ENCODE results near the gene FN3KRP. TPM values are rescaled to one million over a fixed set of nuclear protein-coding genes. Genes with fewer than 3 reads are reported as not detected.

FN3KRP gene
- polyA plus RNA-seq, 1 donor = 39.3 TPM

DNA sequence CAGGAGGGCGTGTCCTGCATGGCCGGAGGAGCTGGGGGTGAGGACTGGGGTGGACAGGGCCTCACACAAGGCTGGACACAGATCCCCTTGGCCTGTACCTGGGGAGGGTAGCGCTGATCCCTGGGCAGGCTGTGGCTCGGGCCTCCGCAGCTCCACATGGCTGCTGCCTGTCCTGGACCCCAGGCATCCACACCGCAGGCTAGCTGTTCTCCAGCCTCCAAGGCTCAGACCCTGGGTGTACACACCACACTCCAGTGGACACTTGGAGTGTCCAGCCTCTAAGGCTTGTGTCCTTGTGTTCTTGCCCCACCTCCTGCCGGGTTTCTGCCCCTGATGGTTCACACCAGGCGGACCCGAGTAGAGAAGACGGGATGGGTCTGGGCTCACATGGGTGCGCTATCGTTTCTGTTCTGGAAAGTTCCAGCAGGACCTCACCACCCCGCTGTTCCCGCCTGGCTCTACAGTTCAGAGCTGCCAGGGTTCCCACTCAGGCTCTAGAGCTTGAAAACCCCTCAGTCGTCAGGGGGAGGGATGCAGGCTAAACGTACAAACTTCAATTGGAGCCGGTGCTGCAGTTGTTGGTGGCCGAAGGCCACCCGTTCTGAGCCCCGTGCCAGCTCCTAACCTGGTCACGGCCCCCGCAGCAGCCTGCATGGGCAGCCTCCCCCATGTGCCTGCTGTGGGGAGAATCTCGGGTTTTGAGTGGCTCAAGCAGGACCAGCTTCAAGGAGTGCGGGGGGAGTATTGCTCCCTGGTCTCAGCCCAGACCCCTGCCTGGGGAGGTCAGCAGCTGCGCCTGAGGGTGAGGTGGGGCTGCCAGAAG, 6.6 kb upstream of the FN3KRP start:
- DNase-seq = no peak

DNA sequence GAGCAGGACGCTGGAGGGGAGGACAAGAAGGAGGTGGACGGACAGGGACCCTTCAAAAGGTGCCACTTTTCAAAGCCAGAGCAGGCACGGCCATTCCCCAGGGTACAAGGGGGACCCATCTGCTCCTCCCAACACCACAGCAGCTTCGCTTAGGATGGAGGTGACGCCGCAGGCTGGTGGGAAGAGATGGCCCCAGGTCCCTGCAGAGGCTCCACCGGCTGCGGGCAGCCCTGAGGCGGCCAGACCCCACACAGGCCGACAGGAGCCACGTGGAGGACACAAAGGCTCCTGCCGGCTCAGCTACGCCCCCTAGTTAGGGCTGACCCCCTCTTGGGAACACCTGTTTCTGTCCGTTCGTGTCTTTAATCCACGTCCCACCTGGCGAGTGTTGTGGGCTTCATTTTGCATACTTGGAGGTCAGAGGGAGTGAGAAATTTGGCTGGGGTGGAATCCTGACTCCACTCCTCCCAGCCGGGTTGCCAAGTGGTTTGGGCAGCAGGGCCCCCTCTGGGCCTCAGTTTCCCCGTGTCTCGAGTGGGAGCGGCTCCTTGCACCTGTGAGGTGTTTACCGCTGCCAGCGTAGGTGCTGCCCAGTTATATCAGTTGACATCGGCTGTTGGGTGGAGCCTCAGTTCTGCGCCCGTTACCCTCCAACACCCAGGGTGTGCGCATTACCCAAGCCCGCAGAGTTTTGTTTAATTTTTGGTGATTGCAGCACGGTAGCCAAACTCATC, 5.8 kb upstream of the FN3KRP start:
- no peak for DNase-seq

DNA sequence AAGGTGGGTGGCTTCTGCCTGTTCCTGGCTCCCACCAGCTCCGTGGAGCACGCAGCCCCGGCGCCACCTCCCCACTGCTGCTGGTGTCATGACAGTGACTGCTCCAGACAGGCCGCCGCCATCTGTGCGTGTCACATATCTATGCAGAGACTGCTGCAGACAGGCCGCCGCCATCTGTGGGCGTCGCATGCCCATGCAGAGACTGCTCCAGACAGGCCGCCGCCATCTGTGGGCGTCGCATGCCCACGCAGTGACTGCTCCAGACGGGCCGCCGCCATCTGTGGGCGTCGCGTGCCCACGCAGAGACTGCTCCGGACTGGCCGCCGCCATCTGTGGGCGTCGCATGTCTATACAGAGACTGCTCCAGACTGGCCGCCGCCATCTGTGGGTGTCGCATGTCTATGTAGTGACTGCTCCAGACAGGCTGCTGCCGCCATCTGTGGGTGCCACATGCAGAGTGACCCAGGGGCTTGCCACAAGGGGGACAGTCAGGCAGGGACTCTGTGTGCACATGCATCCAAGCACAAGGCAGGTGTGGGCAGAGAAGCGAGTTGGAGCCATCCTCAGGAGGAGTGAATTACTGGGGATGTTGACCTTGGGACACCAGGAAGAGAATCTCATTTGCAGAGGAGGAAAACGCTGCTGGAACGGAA, 3.3 kb upstream of the FN3KRP start:
- no peak for DNase-seq

DNA sequence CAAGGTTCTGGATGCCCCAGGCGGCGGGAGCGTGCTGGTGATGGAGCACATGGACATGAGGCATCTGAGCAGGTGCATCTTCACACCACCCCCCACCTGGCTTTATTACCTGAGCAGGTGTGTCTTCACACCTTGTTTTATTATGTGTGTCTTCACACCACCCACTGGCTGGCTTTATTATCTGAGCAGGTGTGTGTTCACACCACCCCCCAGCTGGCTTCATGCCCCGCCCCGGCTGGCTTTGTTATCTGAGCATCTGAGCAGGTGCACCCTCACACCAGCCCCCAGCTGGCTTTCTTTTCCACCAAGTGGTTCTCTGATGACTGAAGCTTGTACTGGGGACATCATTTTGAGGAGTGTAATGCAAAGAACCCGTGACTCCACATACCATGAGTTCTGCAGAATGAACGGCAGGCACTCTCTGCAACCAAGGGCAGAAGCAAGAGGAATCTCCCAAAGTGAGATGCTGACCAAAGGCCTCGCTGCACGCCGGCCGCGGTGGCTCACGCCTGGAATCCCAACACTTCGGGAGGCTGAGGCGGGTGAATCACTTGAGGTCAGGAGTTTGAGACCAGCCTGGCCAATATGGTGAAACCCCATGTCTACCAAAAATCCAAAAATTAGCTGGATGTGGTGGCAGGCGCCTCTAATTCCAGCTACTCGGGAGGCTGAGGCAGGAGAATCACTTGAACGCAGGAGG, 2.6 kb downstream of the FN3KRP start:
- DNase-seq = no peak

DNA sequence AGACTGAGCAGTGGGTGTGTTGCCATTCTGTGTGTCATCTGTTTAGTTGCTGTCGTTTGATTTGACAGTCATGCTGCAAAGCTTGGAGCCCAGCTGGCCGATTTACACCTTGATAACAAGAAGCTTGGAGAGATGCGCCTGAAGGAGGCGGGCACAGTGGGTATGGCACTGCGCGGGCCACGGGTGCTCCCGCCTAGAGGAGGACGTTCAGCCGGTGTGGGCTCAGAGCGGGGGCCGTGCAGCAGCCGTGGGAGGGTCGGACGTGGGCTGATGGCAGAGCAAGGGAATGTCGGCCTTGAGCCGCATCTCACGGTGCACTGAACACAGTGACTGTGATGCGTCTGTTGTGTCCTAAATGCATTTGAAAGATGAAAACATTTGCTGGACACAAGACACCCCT, 3.7 kb downstream of the FN3KRP start:
- DNase-seq = no peak

- DNase-seq = no peak
Measured at GRCh38 chr17:82722341-82723013, 6.0 kb downstream of the FN3KRP start.

DNA sequence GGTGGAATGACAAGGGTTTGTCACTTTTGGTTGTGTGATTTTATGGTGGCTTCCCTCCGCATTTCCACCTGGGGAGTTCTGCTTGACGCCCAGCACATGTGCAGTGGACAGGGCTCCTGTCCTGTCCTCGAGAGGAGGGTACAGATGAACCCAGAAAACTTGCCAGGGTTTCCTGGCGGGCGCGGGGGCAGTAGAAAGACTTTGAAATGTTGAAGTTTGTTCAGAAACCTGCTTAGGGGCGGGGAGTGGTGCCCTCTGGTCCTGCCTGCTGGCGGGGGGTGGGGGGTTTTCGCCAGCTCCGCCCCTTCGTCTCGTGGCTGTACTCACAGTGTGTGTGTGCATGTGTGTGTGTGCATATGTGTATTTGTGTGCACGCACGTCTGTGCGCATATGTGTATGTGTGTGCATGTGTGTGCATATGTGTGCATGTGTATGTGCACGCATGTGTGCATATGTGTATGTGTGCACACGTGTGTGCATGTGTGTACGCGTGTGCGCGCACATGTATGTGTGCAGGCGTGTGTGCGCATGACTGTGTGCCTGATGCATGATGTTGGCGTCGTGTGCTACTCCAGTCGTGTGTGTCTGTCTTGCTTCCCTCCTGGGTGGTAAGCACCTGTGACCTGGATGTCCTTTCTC, 6.8 kb downstream of the FN3KRP start:
- no peak for DNase-seq

DNA sequence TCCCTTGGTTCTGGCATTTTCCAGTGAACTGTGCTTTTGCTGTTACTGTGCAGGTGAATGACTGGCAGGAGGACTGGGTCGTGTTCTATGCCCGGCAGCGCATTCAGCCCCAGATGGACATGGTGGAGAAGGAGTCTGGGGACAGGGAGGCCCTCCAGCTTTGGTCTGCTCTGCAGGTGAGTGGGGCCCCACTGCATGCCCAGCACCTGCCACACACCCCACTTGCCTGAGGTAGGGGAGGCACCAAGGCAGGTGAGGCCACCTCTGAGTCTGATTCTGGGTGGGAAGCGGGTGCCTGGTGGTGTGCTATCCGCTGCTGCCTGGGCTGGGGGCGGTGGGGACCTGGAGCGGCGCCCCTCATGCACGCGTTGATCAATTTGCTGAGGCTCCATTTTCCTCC, 9.9 kb downstream of the FN3KRP start:
- DNase-seq = no peak

GRCh38 chr17:82729479-82730260, 13.2 kb downstream of the FN3KRP start:
- no peak for DNase-seq

DNA sequence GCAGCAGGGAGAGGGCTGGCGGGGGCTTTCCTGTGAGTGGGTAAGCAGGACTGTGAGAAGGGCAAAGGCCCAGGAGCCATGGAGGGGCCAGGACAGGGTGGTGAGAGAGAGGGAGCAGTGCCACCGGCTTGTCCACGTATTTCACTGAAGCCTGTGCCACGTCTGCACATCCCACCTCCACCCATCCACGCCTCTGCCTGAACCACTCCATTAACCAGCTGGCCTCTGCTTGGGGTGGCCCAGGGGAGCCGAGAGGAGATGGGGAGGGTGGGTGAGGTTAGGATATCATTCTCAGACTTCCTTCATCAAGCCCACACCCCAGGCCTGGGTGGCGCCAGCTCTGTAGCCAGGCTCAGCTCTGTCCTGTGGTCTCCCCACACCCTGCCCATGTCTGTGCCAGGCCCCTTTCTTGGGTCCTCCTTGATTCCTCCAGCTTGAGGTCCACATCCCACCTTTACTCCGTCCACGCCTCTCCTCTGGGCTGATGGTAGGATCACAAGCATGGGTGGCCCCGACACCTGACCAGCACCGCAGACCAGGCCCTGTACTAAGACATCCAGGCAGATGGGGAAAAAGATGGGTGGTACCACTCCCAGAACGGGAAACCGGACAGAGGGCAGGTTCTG, 15.7 kb downstream of the FN3KRP start:
- no peak for DNase-seq

DNA sequence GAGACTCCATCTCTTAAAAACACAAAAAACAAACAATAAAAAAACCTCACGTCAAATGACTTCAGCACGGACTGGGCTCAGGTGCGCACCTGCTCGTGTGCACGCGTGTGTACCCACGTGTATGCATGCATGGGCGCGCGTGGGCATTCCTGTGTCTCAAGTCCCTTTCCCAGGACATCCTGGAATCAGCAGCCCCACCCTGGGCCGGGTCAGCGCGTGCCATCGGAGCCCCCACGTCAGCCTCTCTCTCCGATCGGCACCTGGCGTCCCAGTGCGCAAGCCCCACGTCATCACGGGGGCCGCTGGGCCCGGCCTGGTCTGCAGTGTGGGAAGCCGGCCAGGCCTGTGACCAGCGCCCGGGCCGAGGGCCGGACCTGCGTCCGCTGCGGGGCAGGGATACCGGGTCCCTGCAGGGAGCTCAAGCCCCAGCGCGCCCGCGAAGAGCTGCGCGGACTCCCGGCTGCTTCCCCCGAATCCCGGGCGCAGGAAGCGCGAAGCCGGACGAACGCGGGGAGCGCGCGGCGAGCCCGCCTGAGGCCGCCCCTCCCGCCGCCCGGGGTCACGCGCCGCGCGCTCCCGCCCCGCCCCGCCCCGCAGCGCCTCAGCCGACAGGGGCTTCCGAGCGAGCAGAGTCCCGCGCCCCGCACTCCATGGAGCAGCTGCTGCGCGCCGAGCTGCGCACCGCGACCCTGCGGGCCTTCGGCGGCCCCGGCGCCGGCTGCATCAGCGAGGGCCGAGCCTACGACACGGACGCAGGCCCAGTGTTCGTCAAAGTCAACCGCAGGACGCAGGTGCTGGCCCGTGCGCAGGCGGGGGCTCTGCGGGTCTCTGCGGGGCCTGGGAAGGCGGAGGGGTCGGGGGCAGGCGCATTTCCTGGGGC, 18.7 kb downstream of the FN3KRP start, which contains the start of gene FN3K:
Gene FN3K (plus strand): TSS at position 629 of the 880 bp plus-strand sequence. CDS start 22 bp downstream, at position 651.
- DNase-seq = peak; percentile 75

GRCh38 chr17:82736511-82737185, 20.1 kb downstream of the FN3KRP start:
- DNase-seq = no peak

GRCh38 chr17:82737967-82738877, 21.7 kb downstream of the FN3KRP start:
- DNase-seq = no peak

- DNase-seq = no peak
Measured at GRCh38 chr17:82740906-82741759, 24.6 kb downstream of the FN3KRP start.

- DNase-seq = no peak
Measured at GRCh38 chr17:82743344-82744219, 27.1 kb downstream of the FN3KRP start.
